NCI-H345 treated with DMSO at 0.1 percent for 48 hours (cell line): ENCODE measurements around the gene PTX3.

Source experiments
- DNase-seq: peaks from one replicate; lab custom pipeline; 2025; ENCODE audit not compliant: unreplicated experiment; lab: John Stamatoyannopoulos, UW

PTX3 gene

GRCh38 chr3:157436583-157437291, at the start of gene PTX3:
TSS of gene PTX3 (plus strand) at chr3:157436850. CDS start at chr3:157436934, 84 bp downstream.
- no peak for DNase-seq

- DNase-seq: no peak
Measured at GRCh38 chr3:157387708-157388435, 48.8 kb upstream of the PTX3 start.

- DNase-seq: no peak
Measured at GRCh38 chr3:157388976-157389375, 47.7 kb upstream of the PTX3 start.

GRCh38 chr3:157390713-157391515, 45.7 kb upstream of the PTX3 start:
- DNase-seq: no peak

- DNase-seq: no peak
Measured at GRCh38 chr3:157392104-157392503, 44.5 kb upstream of the PTX3 start.

- DNase-seq: no peak
Measured at GRCh38 chr3:157393113-157393512, 43.5 kb upstream of the PTX3 start.

GRCh38 chr3:157394411-157394810, 42.2 kb upstream of the PTX3 start:
- no peak for DNase-seq

GRCh38 chr3:157398598-157398997, 38.1 kb upstream of the PTX3 start:
- no peak for DNase-seq

GRCh38 chr3:157404381-157404780, 32.3 kb upstream of the PTX3 start:
- DNase-seq: no peak

GRCh38 chr3:157405457-157405856, 31.2 kb upstream of the PTX3 start:
- no peak for DNase-seq

GRCh38 chr3:157406394-157406793, 30.3 kb upstream of the PTX3 start:
- no peak for DNase-seq

GRCh38 chr3:157407769-157408168, 28.9 kb upstream of the PTX3 start:
- DNase-seq: no peak

GRCh38 chr3:157408499-157409149, 28.0 kb upstream of the PTX3 start:
- DNase-seq: no peak

- no peak for DNase-seq
Measured at GRCh38 chr3:157409516-157409915, 27.1 kb upstream of the PTX3 start.

GRCh38 chr3:157410945-157411344, 25.7 kb upstream of the PTX3 start:
- DNase-seq: no peak

- no peak for DNase-seq
Measured at GRCh38 chr3:157412323-157412855, 24.3 kb upstream of the PTX3 start.

GRCh38 chr3:157414861-157415260, 21.8 kb upstream of the PTX3 start:
- DNase-seq: no peak

- no peak for DNase-seq
Measured at GRCh38 chr3:157416347-157417087, 20.1 kb upstream of the PTX3 start.

- DNase-seq: no peak
Measured at GRCh38 chr3:157417247-157417646, 19.4 kb upstream of the PTX3 start.

GRCh38 chr3:157418104-157418503, 18.5 kb upstream of the PTX3 start:
- no peak for DNase-seq
